PC-3 (cell line): ENCODE data around the gene ADAM11. TPM values are rescaled to one million over a fixed set of nuclear protein-coding genes. Genes with fewer than 3 reads are reported as not detected.

Experiments used
- ATAC-seq: fragments of 200-7000 bp; cut with Tn5 transposase; 2 replicates; pipeline ENCODE4 v1.9.1; 2020; ENCODE audit warnings: mild to moderate bottlenecking, moderate library complexity
- BruUV-seq: library from RNA; stranded (reverse); fragments of 400-500 nt; replicated peaks from 2 replicates; lab custom pipeline; 2021; lab: Mats Ljungman, UMichigan
- CTCF ChIA-PET: fragments of 300-600 bp; sonication (Branson Sonifier 250); formaldehyde crosslinking; loops from one replicate; lab custom pipeline; 2022; ENCODE audit warnings: antibody characterized with exemption; lab: Charles Lee
- POLR2A ChIA-PET: fragments of 300-600 bp; sonication (Branson Sonifier 250); formaldehyde crosslinking; loops from one replicate; lab custom pipeline; 2022; ENCODE audit warnings: antibody characterized with exemption; ENCODE audit not compliant: unreplicated experiment; lab: Charles Lee
- DNase-seq: peaks from one replicate; pipeline ENCODE4 v3.0.0-alpha.2; 2015
- H2AFZ ChIP-seq: fragments of 300-600 bp; sonication (generic); 2 replicates; pipeline ENCODE4 v1.6.0; 2016; ENCODE audit warnings: antibody characterized with exemption, low read length
- H3F3A ChIP-seq: fragments of 300-600 bp; sonication (generic); one replicate; pipeline ENCODE4 v1.6.0; 2017; ENCODE audit warnings: antibody characterized with exemption, low read length, control low read depth, mild to moderate bottlenecking; ENCODE audit not compliant: unreplicated experiment
- H3K27ac ChIP-seq: fragments of 300-600 bp; sonication (generic); 2 replicates; pipeline ENCODE4 v1.5.1; 2016; ENCODE audit warnings: mild to moderate bottlenecking, low read length
- H3K27me3 ChIP-seq: fragments of 300-600 bp; sonication (generic); 2 replicates; pipeline ENCODE4 v1.6.1; 2016; ENCODE audit warnings: low read length, mixed read lengths
- H3K36me3 ChIP-seq: fragments of 300-600 bp; sonication (generic); 2 replicates; pipeline ENCODE4 v1.6.1; 2016; ENCODE audit warnings: low read depth, mixed run types, low read length, mixed read lengths
- H3K4me1 ChIP-seq: fragments of 300-600 bp; sonication (generic); 2 replicates; pipeline ENCODE4 v1.5.1; 2016; ENCODE audit warnings: low read length; ENCODE audit not compliant: insufficient read depth
- H3K4me2 ChIP-seq: fragments of 300-600 bp; sonication (generic); 2 replicates; pipeline ENCODE4 v1.6.0; 2016; ENCODE audit warnings: low read length
- H3K4me3 ChIP-seq: fragments of 300-600 bp; sonication (generic); 2 replicates; pipeline ENCODE4 v1.5.1; 2016; ENCODE audit warnings: mild to moderate bottlenecking, low read length, mixed read lengths
- H3K79me2 ChIP-seq: fragments of 300-600 bp; sonication (generic); 2 replicates; pipeline ENCODE4 v1.6.1; 2017; ENCODE audit warnings: low read length, mixed read lengths
- H3K9ac ChIP-seq: fragments of 300-600 bp; sonication (generic); 2 replicates; pipeline ENCODE4 v1.6.0; 2016; ENCODE audit warnings: mild to moderate bottlenecking, low read length
- H3K9me2 ChIP-seq: fragments of 300-600 bp; sonication (generic); replicated peaks from 2 replicates; pipeline ENCODE4 v1.6.1; 2016; ENCODE audit warnings: mixed run types, low read length, mixed read lengths
- H3K9me3 ChIP-seq: fragments of 300-600 bp; sonication (generic); 2 replicates; pipeline ENCODE4 v1.6.1; 2016; ENCODE audit warnings: low read length, mixed read lengths
- H4K20me1 ChIP-seq: fragments of 300-600 bp; sonication (generic); 2 replicates; pipeline ENCODE4 v1.6.1; 2016; ENCODE audit warnings: low read length, mixed read lengths
- EZH2 ChIP-seq: fragments of 300-600 bp; sonication (generic); IDR thresholded peaks from one replicate; pipeline ENCODE4 v1.6.1; 2017; ENCODE audit warnings: antibody characterized with exemption, mild to moderate bottlenecking, low read length; ENCODE audit not compliant: unreplicated experiment
- EZH2phosphoT487 ChIP-seq: fragments of 300-600 bp; sonication (generic); IDR thresholded peaks from 2 replicates; pipeline ENCODE4 v1.6.1; 2018; ENCODE audit warnings: mild to moderate bottlenecking, antibody characterized with exemption, low read length, borderline replicate concordance
- intact Hi-C: fragments of 100-400 bp; cut with micrococcal nuclease; formaldehyde crosslinking; loops from 2 replicates; pipeline ENCODE4 v1.9.0; 2023
- total RNA-seq: library from RNA; depleted of rRNA; stranded (reverse); fragments of >200 nt; gene quantifications from 2 replicates; pipeline ENCODE4 v1.2.3, GENCODE V29; 2014
- TF ChIP-seq, protein P1 (sequence below): fragments of 300-600 bp; sonication (generic); conservative IDR thresholded peaks from 2 replicates; pipeline ENCODE4 v1.5.1; 2017; ENCODE audit warnings: antibody characterized with exemption, low read depth, mild to moderate bottlenecking, low read length

The ADAM11 gene
- total RNA-seq, 1 experiment from 2014 or later: 2.9 TPM

- ATAC-seq: no peak
- intact Hi-C loops: no loop called here
- H3K36me3 ChIP-seq: peaks cover 3% of the 10 kb centered on the region; the same call in 1 of the 2 replicates
- no peaks in the 10 kb centered on the region for H3K9me2 ChIP-seq
- H3K4me2 ChIP-seq: no peak overlapping the region
- H2AFZ ChIP-seq: no peak overlapping the region
- no peak for DNase-seq
- no peak overlapping the region for H3K4me3 ChIP-seq
- H3K79me2 ChIP-seq: no peaks in the 10 kb centered on the region
- peaks cover 24% of the 10 kb centered on the region for H3K4me1 ChIP-seq
- CTCF ChIA-PET: interaction anchor here (0.5 kb wide), 1 partner anchor 23 kb away, joined by 3 read pairs; no protein-coding TSS in a partner anchor
- no peaks in the 10 kb centered on the region for H4K20me1 ChIP-seq
- H3K9me3 ChIP-seq: no peaks in the 10 kb centered on the region
- no peak for TF ChIP-seq EZH2
- TF ChIP-seq, protein P1, sequence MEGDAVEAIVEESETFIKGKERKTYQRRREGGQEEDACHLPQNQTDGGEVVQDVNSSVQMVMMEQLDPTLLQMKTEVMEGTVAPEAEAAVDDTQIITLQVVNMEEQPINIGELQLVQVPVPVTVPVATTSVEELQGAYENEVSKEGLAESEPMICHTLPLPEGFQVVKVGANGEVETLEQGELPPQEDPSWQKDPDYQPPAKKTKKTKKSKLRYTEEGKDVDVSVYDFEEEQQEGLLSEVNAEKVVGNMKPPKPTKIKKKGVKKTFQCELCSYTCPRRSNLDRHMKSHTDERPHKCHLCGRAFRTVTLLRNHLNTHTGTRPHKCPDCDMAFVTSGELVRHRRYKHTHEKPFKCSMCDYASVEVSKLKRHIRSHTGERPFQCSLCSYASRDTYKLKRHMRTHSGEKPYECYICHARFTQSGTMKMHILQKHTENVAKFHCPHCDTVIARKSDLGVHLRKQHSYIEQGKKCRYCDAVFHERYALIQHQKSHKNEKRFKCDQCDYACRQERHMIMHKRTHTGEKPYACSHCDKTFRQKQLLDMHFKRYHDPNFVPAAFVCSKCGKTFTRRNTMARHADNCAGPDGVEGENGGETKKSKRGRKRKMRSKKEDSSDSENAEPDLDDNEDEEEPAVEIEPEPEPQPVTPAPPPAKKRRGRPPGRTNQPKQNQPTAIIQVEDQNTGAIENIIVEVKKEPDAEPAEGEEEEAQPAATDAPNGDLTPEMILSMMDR: no peak
- no peak for TF ChIP-seq EZH2phosphoT487
- H3F3A ChIP-seq: no peaks in the 10 kb centered on the region
- no peak overlapping the region for H3K27ac ChIP-seq
- H3K27me3 ChIP-seq: no peaks in the 10 kb centered on the region
- no TSS peak for BruUV-seq
- POLR2A ChIA-PET: no interaction called here
- no peak overlapping the region for H3K9ac ChIP-seq
Measured at GRCh38 chr17:44797802-44798201, 39.0 kb downstream of the ADAM11 start.

GRCh38 chr17:44798356-44798755 is 39.6 kb downstream of the ADAM11 start:
- ChIA-PET POLR2A (no interaction called here), CTCF (interaction anchor here (0.5 kb wide), 1 partner anchor 23 kb away, joined by 3 read pairs; no protein-coding TSS in a partner anchor)
- H3K9ac ChIP-seq: no peak overlapping the region
- H3K4me2 ChIP-seq: no peak overlapping the region
- no peaks in the 10 kb centered on the region for H3F3A ChIP-seq
- TF ChIP-seq, protein P1: no peak
- TF ChIP-seq EZH2phosphoT487 (no peak), EZH2 (no peak)
- intact Hi-C loops: no loop called here
- peaks cover 4% of the 10 kb centered on the region; the same call in 1 of the 2 replicates for H3K36me3 ChIP-seq
- no peak overlapping the region for H2AFZ ChIP-seq
- DNase-seq (no peak), ATAC-seq (no peak)
- no peak overlapping the region for H3K27ac ChIP-seq
- H3K9me3 ChIP-seq: no peaks in the 10 kb centered on the region
- no peaks in the 10 kb centered on the region for H4K20me1 ChIP-seq
- H3K4me1 ChIP-seq: peaks cover 24% of the 10 kb centered on the region
- no peaks in the 10 kb centered on the region for H3K9me2 ChIP-seq
- no peaks in the 10 kb centered on the region for H3K27me3 ChIP-seq
- no peaks in the 10 kb centered on the region for H3K79me2 ChIP-seq
- no peak overlapping the region for H3K4me3 ChIP-seq
- no TSS peak for BruUV-seq

- no peaks in the 10 kb centered on the region for H3K4me1 ChIP-seq
- H2AFZ ChIP-seq: no peak overlapping the region
- no peaks in the 10 kb centered on the region for H3K9me3 ChIP-seq
- ChIA-PET CTCF (no interaction called here), POLR2A (no interaction called here)
- H3K9me2 ChIP-seq: no peaks in the 10 kb centered on the region
- no peaks in the 10 kb centered on the region for H4K20me1 ChIP-seq
- H3K36me3 ChIP-seq: peaks cover 25% of the 10 kb centered on the region
- DNase-seq (no peak), ATAC-seq (no peak)
- TF ChIP-seq EZH2 (no peak), EZH2phosphoT487 (no peak)
- TF ChIP-seq, protein P1: no peak
- no peak overlapping the region for H3K27ac ChIP-seq
- H3F3A ChIP-seq: no peaks in the 10 kb centered on the region
- H3K79me2 ChIP-seq: no peaks in the 10 kb centered on the region
- no peak overlapping the region for H3K9ac ChIP-seq
- H3K4me2 ChIP-seq: no peak overlapping the region
- no peaks in the 10 kb centered on the region for H3K27me3 ChIP-seq
- no peak overlapping the region for H3K4me3 ChIP-seq
- BruUV-seq: no TSS peak
- intact Hi-C loops: no loop called here
Measured at GRCh38 chr17:44801880-44802279, 43.1 kb downstream of the ADAM11 start.
